GM12801 (cell line): ENCODE measurements around the gene CCND2.

Experiments
- TF ChIP-seq, protein P1 (sequence below): IDR thresholded peaks from one replicate; pipeline ENCODE4 v1.5.1; 2011; ENCODE audit warnings: control low read depth; ENCODE audit not compliant: insufficient read length; ENCODE audit errors: extremely low read depth

Gene CCND2

DNA sequence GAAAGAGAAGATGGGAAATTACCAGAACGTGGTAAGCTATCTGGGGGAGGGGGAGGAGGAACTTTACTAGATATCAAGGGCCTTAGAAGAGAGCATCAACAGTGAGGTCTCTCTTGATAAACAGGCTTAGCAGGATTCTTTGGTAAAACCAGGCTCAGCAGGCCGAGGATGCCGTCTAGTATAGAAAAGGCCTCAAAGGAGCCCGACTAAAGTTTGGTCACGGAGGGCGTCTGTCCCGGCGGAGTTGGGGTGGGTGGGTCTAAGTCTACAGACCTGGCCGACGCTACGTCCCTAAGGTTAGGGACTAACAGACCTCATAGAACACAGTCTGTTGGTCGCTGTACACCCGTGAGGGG is 46.9 kb downstream of the CCND2 start:
- TF ChIP-seq, protein P1, sequence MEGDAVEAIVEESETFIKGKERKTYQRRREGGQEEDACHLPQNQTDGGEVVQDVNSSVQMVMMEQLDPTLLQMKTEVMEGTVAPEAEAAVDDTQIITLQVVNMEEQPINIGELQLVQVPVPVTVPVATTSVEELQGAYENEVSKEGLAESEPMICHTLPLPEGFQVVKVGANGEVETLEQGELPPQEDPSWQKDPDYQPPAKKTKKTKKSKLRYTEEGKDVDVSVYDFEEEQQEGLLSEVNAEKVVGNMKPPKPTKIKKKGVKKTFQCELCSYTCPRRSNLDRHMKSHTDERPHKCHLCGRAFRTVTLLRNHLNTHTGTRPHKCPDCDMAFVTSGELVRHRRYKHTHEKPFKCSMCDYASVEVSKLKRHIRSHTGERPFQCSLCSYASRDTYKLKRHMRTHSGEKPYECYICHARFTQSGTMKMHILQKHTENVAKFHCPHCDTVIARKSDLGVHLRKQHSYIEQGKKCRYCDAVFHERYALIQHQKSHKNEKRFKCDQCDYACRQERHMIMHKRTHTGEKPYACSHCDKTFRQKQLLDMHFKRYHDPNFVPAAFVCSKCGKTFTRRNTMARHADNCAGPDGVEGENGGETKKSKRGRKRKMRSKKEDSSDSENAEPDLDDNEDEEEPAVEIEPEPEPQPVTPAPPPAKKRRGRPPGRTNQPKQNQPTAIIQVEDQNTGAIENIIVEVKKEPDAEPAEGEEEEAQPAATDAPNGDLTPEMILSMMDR, result no peak

DNA sequence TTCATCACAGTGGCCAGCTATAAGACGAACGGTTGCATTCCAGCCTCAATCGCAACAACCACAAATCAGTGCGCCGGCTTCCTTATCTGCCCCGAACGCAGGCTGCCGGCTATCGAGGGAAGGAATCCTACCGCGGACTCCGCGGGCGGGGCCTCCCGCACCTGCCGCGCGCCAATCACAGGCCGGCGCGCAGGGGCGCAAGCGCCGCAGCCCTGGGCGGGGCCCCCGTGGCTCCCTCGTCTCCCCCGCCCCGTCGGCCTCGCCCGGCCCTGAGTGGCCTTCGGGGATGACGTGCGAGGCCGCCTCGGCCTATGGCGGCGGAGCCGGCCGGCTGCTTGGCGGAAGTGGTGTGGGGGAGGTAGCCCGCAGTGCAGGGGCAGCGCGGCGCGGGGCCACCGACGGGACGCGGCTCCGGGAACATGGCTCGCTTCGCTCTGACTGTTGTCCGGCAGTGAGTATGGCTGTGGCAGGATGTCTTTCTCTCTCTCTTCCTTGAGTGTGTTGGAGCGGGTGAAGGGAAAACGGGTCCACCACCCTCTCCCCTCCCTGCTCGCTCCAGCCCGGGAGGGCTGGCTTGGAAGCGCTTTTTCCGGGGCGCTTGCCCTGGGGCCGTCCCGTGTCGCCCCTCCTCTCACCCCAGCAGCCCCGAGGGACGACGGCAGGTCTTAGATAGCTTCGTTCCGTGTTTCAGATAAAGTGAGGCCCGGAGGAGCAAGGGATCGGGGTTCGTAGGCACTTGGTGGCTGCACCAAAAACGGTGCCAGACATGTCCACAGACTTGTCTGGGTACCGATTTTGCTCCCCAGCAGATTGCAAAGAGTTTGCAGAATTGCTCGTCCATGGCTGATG is 47.5 kb downstream of the CCND2 start, which contains the start of gene TIGAR:
TSS of gene TIGAR (plus strand) at position 361 of the 849 bp plus-strand sequence. CDS start at position 420, 59 bp downstream.
- TF ChIP-seq, protein P1, result no peak

DNA sequence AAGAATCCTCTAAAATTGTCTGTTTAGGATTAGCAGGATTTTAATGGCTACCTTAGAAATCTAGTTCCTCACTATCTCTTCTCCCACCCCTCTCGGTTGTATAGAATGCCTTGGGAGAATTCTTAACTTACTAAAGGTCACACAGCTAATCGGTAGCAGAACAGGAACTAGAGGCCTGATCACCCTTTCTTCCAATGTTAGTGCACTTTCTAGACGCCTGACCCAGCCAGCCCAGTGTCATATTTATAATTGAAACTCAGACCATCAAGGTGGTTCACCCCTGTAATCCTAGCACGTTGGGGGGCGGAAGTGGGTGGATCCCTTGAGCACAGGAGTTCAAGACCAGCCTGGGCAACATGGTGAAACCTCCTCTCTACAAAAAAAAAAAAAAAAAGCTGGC is 49.2 kb downstream of the CCND2 start:
- TF ChIP-seq, protein P1, result no peak
